WTC11 (cell line): ENCODE measurements around the gene AGFG2. TPM values are rescaled to one million over a fixed set of nuclear protein-coding genes. Genes with fewer than 3 reads are reported as not detected.

Experiments
- ATAC-seq: fragments of 200-7000 bp; cut with Tn5 transposase; 2 replicates; pipeline ENCODE4 v1.10.0; 2021; ENCODE audit warnings: mild to moderate bottlenecking, moderate library complexity
- CTCF ChIA-PET: fragments of 300-600 bp; sonication (Branson Sonifier 250); formaldehyde crosslinking; loops from one replicate; lab custom pipeline; 2021; ENCODE audit warnings: antibody characterized with exemption; lab: Charles Lee
- POLR2A ChIA-PET: fragments of 350-600 bp; sonication (Branson Sonifier 250); formaldehyde crosslinking; loops from one replicate; lab custom pipeline; 2021; ENCODE audit warnings: antibody characterized with exemption; lab: Charles Lee
- DNase-seq: peaks from one replicate; pipeline ENCODE4 v3.0.0; 2021; ENCODE audit warnings: low spot score
- H3K27ac Mint-ChIP-seq: 2 replicates; pipeline ENCODE4 v1.8.0; 2021; ENCODE audit warnings: mixed read lengths
- H3K27me3 Mint-ChIP-seq: 2 replicates; pipeline ENCODE4 v1.8.0; 2021; ENCODE audit warnings: low read depth, mild to moderate bottlenecking, moderate library complexity, mixed read lengths
- H3K36me3 Mint-ChIP-seq: 2 replicates; pipeline ENCODE4 v1.8.0; 2021; ENCODE audit warnings: mixed read lengths
- H3K4me1 Mint-ChIP-seq: 2 replicates; pipeline ENCODE4 v1.8.0; 2022; ENCODE audit warnings: mixed read lengths
- H3K4me3 Mint-ChIP-seq: 2 replicates; pipeline ENCODE4 v1.8.0; 2021; ENCODE audit warnings: mild to moderate bottlenecking, moderate library complexity, mixed read lengths
- H3K9me3 Mint-ChIP-seq: 2 replicates; pipeline ENCODE4 v1.8.0; 2021; ENCODE audit warnings: mixed read lengths
- AR ChIP-seq: fragments of 250-450 bp; sonication (Bioruptor Pico); IDR thresholded peaks from 2 replicates; pipeline ENCODE4 v1.9.0; 2021; ENCODE audit warnings: mild to moderate bottlenecking
- CTCF ChIP-seq: fragments of 200-600 bp; IDR thresholded peaks from 2 replicates; pipeline ENCODE4 v1.8.0; 2022; ENCODE audit warnings: antibody characterized with exemption
- ESRRA ChIP-seq: sonication (generic); formaldehyde crosslinking; IDR thresholded peaks from 2 replicates; pipeline ENCODE4 v1.8.1; 2022; ENCODE audit warnings: mild to moderate bottlenecking, missing genetic modification reagents, borderline replicate concordance
- FOXK1 ChIP-seq: sonication (generic); formaldehyde crosslinking; IDR thresholded peaks from 2 replicates; pipeline ENCODE4 v1.8.0; 2022; ENCODE audit warnings: mild to moderate bottlenecking, moderate library complexity, missing genetic modification reagents
- GABPB1 ChIP-seq: sonication (generic); formaldehyde crosslinking; IDR thresholded peaks from 2 replicates; pipeline ENCODE4 v1.8.1; 2023; ENCODE audit warnings: mild to moderate bottlenecking, missing genetic modification reagents
- GRHL2 ChIP-seq: fragments of 250-450 bp; sonication (Bioruptor Pico); IDR thresholded peaks from 2 replicates; pipeline ENCODE4 v1.8.0; 2022; ENCODE audit warnings: mild to moderate bottlenecking, moderate library complexity; ENCODE audit not compliant: insufficient replicate concordance, severe bottlenecking
- KAT7 ChIP-seq: sonication (generic); formaldehyde crosslinking; IDR thresholded peaks from 2 replicates; pipeline ENCODE4 v1.8.1; 2023; ENCODE audit warnings: missing genetic modification reagents, mild to moderate bottlenecking, borderline replicate concordance
- MAX ChIP-seq: sonication (generic); formaldehyde crosslinking; IDR thresholded peaks from 2 replicates; pipeline ENCODE4 v1.8.0; 2022; ENCODE audit warnings: mild to moderate bottlenecking, missing genetic modification reagents
- MXD4 ChIP-seq: fragments of 250-450 bp; sonication (Bioruptor Pico); IDR thresholded peaks from 2 replicates; pipeline ENCODE4 v1.8.0; 2021; ENCODE audit warnings: mild to moderate bottlenecking, moderate library complexity, borderline replicate concordance
- NR1H2 ChIP-seq: sonication (generic); formaldehyde crosslinking; IDR thresholded peaks from 2 replicates; pipeline ENCODE4 v1.9.0; 2021; ENCODE audit warnings: mild to moderate bottlenecking, moderate library complexity, missing genetic modification reagents
- OVOL2 ChIP-seq: fragments of 250-450 bp; sonication (Bioruptor Pico); IDR thresholded peaks from 2 replicates; pipeline ENCODE4 v1.9.0; 2021; ENCODE audit warnings: mild to moderate bottlenecking, borderline replicate concordance
- RELA ChIP-seq: sonication (generic); formaldehyde crosslinking; IDR thresholded peaks from 2 replicates; pipeline ENCODE4 v1.8.1; 2022; ENCODE audit warnings: missing genetic modification reagents, mild to moderate bottlenecking, borderline replicate concordance
- SMAD4 ChIP-seq: sonication (generic); formaldehyde crosslinking; IDR thresholded peaks from 2 replicates; pipeline ENCODE4 v1.8.0; 2022; ENCODE audit warnings: mild to moderate bottlenecking, missing genetic modification reagents
- ZBTB21 ChIP-seq: sonication (generic); formaldehyde crosslinking; IDR thresholded peaks from 2 replicates; pipeline ENCODE4 v1.8.1; 2023; ENCODE audit warnings: mild to moderate bottlenecking, missing genetic modification reagents, borderline replicate concordance
- ZBTB43 ChIP-seq: sonication (generic); formaldehyde crosslinking; IDR thresholded peaks from 2 replicates; pipeline ENCODE4 v1.8.1; 2023; ENCODE audit warnings: mild to moderate bottlenecking, missing genetic modification reagents
- ZNF121 ChIP-seq: sonication (generic); formaldehyde crosslinking; IDR thresholded peaks from 2 replicates; pipeline ENCODE4 v1.8.0; 2023; ENCODE audit warnings: missing genetic modification reagents
- ZNF232 ChIP-seq: sonication (generic); formaldehyde crosslinking; IDR thresholded peaks from 2 replicates; pipeline ENCODE4 v1.8.0; 2022; ENCODE audit warnings: mild to moderate bottlenecking, missing genetic modification reagents
- ZNF263 ChIP-seq: sonication (generic); formaldehyde crosslinking; IDR thresholded peaks from 2 replicates; pipeline ENCODE4 v1.8.1; 2022; ENCODE audit warnings: low read depth, mild to moderate bottlenecking, moderate library complexity, missing genetic modification reagents
- ZNF416 ChIP-seq: fragments of 250-450 bp; sonication (Bioruptor Pico); IDR thresholded peaks from 2 replicates; pipeline ENCODE4 v1.9.0; 2021; ENCODE audit warnings: mild to moderate bottlenecking, inconsistent platforms
- ZNF425 ChIP-seq: fragments of 250-450 bp; sonication (Bioruptor Pico); conservative IDR thresholded peaks from 2 replicates; pipeline ENCODE4 v1.9.0; 2021; ENCODE audit warnings: mild to moderate bottlenecking
- ZNF532 ChIP-seq: fragments of 250-450 bp; sonication (Bioruptor Pico); IDR thresholded peaks from 2 replicates; pipeline ENCODE4 v1.9.0; 2021; ENCODE audit warnings: mild to moderate bottlenecking, borderline replicate concordance
- total RNA-seq: library from RNA; stranded (reverse); gene quantifications from 3 replicates; pipeline ENCODE4 v1.2.3, GENCODE V29; 2021

The AGFG2 gene
- total RNA-seq, 1 experiment from 2014 or later, result 6.4 TPM

GRCh38 chr7:100510437-100511239 is 28.4 kb upstream of the AGFG2 start:
- H3K4me3 Mint-ChIP-seq, result no peak overlapping the region
- H3K27me3 Mint-ChIP-seq, result no peaks in the 10 kb centered on the region; the same call in 1 of the 2 replicates
- no peaks in the 10 kb centered on the region for H3K4me1 Mint-ChIP-seq
- ChIA-PET POLR2A (no interaction called here), CTCF (no interaction called here)
- no peaks in the 10 kb centered on the region for H3K9me3 Mint-ChIP-seq
- H3K36me3 Mint-ChIP-seq, result no peaks in the 10 kb centered on the region
- ATAC-seq, result no peak
- DNase-seq, result no peak
- H3K27ac Mint-ChIP-seq, result no peak overlapping the region
- TF ChIP-seq OVOL2 (CRISPR knock-in tag) (no peak), ZNF532 (CRISPR knock-in tag) (no peak), SMAD4 (CRISPR knock-in tag) (no peak), GABPB1 (CRISPR knock-in tag) (no peak), ZNF121 (CRISPR knock-in tag) (no peak), MAX (CRISPR knock-in tag) (no peak), ZNF425 (no peak), ZNF263 (CRISPR knock-in tag) (no peak), CTCF (no peak), MXD4 (CRISPR knock-in tag) (no peak), GRHL2 (no peak), RELA (CRISPR knock-in tag) (no peak), FOXK1 (CRISPR knock-in tag) (no peak)

GRCh38 chr7:100513212-100513810 is 25.7 kb upstream of the AGFG2 start:
- ChIA-PET POLR2A (interaction anchor here (1.2 kb wide), 1 partner anchor 35 kb away, joined by 7 read pairs; the partner anchor contains the start of gene TSC22D4), CTCF (interaction anchor here (1.0 kb wide), 1 partner anchor 47 kb away, joined by 5 read pairs; no protein-coding TSS in a partner anchor)
- TF ChIP-seq NR1H2 (CRISPR knock-in tag), result no peak
- TF ChIP-seq ZNF232 (CRISPR knock-in tag), result no peak
- TF ChIP-seq ZBTB43, result no peak
- no peak for TF ChIP-seq ESRRA (CRISPR knock-in tag)
- TF ChIP-seq ZNF416 (CRISPR knock-in tag), result no peak
- TF ChIP-seq ZBTB21, result no peak
- no peak for TF ChIP-seq AR (CRISPR knock-in tag)
- TF ChIP-seq KAT7, result no peak
- TF ChIP-seq MAX (CRISPR knock-in tag), result no peak
- H3K36me3 Mint-ChIP-seq, result no peaks in the 10 kb centered on the region
- H3K27ac Mint-ChIP-seq, result no peak overlapping the region
- no peak for DNase-seq
- no peak overlapping the region for H3K4me3 Mint-ChIP-seq
- H3K27me3 Mint-ChIP-seq, result no peaks in the 10 kb centered on the region; the same call in 1 of the 2 replicates
- no peaks in the 10 kb centered on the region for H3K9me3 Mint-ChIP-seq
- no peak for ATAC-seq
- 0 out of 2 replicates have a peak, but pooled peaks cover 2% of the 10 kb centered on the region for H3K4me1 Mint-ChIP-seq
